Tibial nerve (tissue), 4 donors: ENCODE data around the gene KANTR. TPM values are rescaled to one million over a fixed set of nuclear protein-coding genes. Genes with fewer than 3 reads are reported as not detected.
"Not testable (repeated sequence)": the region's sequence is repeated elsewhere in the genome, so short reads cannot be mapped to it uniquely, and the experiment has no call there.

ENCODE experiments used
- DNase-seq, 2 donors: peaks; one replicate each; pipeline ENCODE4 v3.0.0-alpha.2; 2019; ENCODE audit warnings: low spot score in 2 of 2
- H3K27ac ChIP-seq, 4 donors: fragments of 200-600 bp; sonication (generic) in 3 of 4; one replicate each; pipeline ENCODE4 v1.5.1; 2017 to 2019; ENCODE audit warnings: mild to moderate bottlenecking in 1 of 4
- H3K27me3 ChIP-seq, 2 donors: fragments of 200-600 bp; sonication (generic) in 1 of 2; one replicate each; pipeline versions ENCODE4 v1.5.1 to v1.6.0; 2017 to 2019
- H3K36me3 ChIP-seq, 3 donors: fragments of 200-600 bp; sonication (generic); one replicate each; pipeline ENCODE4 v1.5.1; 2018 to 2019
- H3K4me1 ChIP-seq, 4 donors: fragments of 200-600 bp; sonication (generic) in 3 of 4; one replicate each; pipeline ENCODE4 v1.5.1; 2017 to 2019
- H3K4me3 ChIP-seq, 4 donors: fragments of 200-600 bp; sonication (generic) in 3 of 4; one replicate each; pipeline ENCODE4 v1.5.1; 2017 to 2019; ENCODE audit warnings: mild to moderate bottlenecking in 1 of 4, moderate library complexity in 1 of 4
- H3K9me3 ChIP-seq, 4 donors: fragments of 200-600 bp; sonication (generic) in 3 of 4; one replicate each; pipeline ENCODE4 v1.5.1; 2017 to 2019
- CTCF ChIP-seq, 5 experiments: fragments of 200-600 bp in 3 of 5; fragments of 450-650 bp in 2 of 5; sonication (generic) in 3 of 5; IDR thresholded peaks; one replicate each; pipeline ENCODE4 v1.5.1; 2016 to 2019; ENCODE audit warnings: antibody characterized with exemption in 5 of 5, mild to moderate bottlenecking in 3 of 5, moderate library complexity in 2 of 5
- EP300 ChIP-seq, 2 donors: sonication (generic); formaldehyde crosslinking; IDR thresholded peaks; one replicate each; pipeline ENCODE4 v1.6.1; 2017; ENCODE audit warnings: antibody characterized with exemption in 2 of 2, mild to moderate bottlenecking in 1 of 2
- POLR2A ChIP-seq, 2 donors: fragments of 450-650 bp; IDR thresholded peaks; one replicate each; pipeline ENCODE4 v1.6.1; 2017; ENCODE audit warnings: antibody characterized with exemption in 2 of 2, mild to moderate bottlenecking in 2 of 2, moderate library complexity in 2 of 2
- WGBS, 2 donors: methylation state at CpG; one replicate each; pipeline ENCODE4 v1.1.5; 2018; 5-methylcytosine and 5-hydroxymethylcytosine counted together
- small RNA-seq: library from RNA; depleted of rRNA; stranded (forward); fragments of <200 nt; gene quantifications from one replicate; pipeline ENCODE3, GENCODE V24; 2016
- total RNA-seq, 4 donors: library from RNA; depleted of rRNA; stranded (reverse); fragments of >200 nt; gene quantifications; one replicate each; pipeline ENCODE4 v1.1.0, GENCODE V29; 2016

The KANTR gene
- total RNA-seq, 4 donors from 2014 or later: 26.4 to 37.6 (median 32.2) TPM

- WGBS, 2 donors: 86 to 87% methylated on average over 11 of the region's 11 CpGs
- H3K4me3 ChIP-seq: no peak overlapping the region
- H3K27me3 ChIP-seq: no peaks in the 10 kb centered on the region
- H3K9me3 ChIP-seq: no peaks in the 10 kb centered on the region
- no peak for DNase-seq
- no peak for TF ChIP-seq POLR2A (IDR thresholded peaks at IDR 0.05)
- TF ChIP-seq EP300 (IDR thresholded peaks at IDR 0.05): no peak
- H3K36me3 ChIP-seq: no peaks in the 10 kb centered on the region
- no peaks in the 10 kb centered on the region for H3K4me1 ChIP-seq
- no peak overlapping the region for H3K27ac ChIP-seq
Measured at GRCh38 chrX:53159184-53159583, 65.2 kb downstream of the KANTR start.

GRCh38 chrX:53160297-53160983, 66.5 kb downstream of the KANTR start:
- no peak overlapping the region for H3K4me3 ChIP-seq
- TF ChIP-seq POLR2A (IDR thresholded peaks at IDR 0.05): no peak
- TF ChIP-seq EP300 (IDR thresholded peaks at IDR 0.05): no peak
- TF ChIP-seq CTCF (IDR thresholded peaks at IDR 0.05): no peak
- H3K4me1 ChIP-seq: no peaks in the 10 kb centered on the region
- H3K9me3 ChIP-seq: no peaks in the 10 kb centered on the region
- DNase-seq: no peak
- H3K36me3 ChIP-seq: no peaks in the 10 kb centered on the region
- no peaks in the 10 kb centered on the region for H3K27me3 ChIP-seq
- WGBS, 2 donors: 68 to 81% methylated on average over 6 of the region's 6 CpGs
- H3K27ac ChIP-seq: no peak overlapping the region

GRCh38 chrX:53163436-53163835, 69.5 kb downstream of the KANTR start:
- Histone ChIP-seq H3K27me3 (no peaks in the 10 kb centered on the region), H3K4me1 (no peaks in the 10 kb centered on the region), H3K36me3 (no peaks in the 10 kb centered on the region), H3K9me3 (no peaks in the 10 kb centered on the region), H3K4me3 (no peak overlapping the region), H3K27ac (no peak overlapping the region)
- DNase-seq: no peak
- WGBS, 2 donors: 74 to 82% methylated on average over 7 of the region's 7 CpGs
- TF ChIP-seq POLR2A (IDR thresholded peaks at IDR 0.05) (no peak), CTCF (IDR thresholded peaks at IDR 0.05) (no peak), EP300 (IDR thresholded peaks at IDR 0.05) (no peak)

- DNase-seq, H3K36me3 ChIP-seq, H3K9me3 ChIP-seq, H3K4me1 ChIP-seq, H3K27me3 ChIP-seq, H3K27ac ChIP-seq, H3K4me3 ChIP-seq: not testable (repeated sequence)
- 70 to 86% methylated on average over 5 to 6 of the region's 6 CpGs for WGBS, 2 donors
Measured at GRCh38 chrX:53164566-53164965, 70.6 kb downstream of the KANTR start.

GRCh38 chrX:53166103-53166502, 72.2 kb downstream of the KANTR start:
- Histone ChIP-seq H3K27ac (no peak overlapping the region), H3K27me3 (no peaks in the 10 kb centered on the region), H3K4me3 (no peak overlapping the region), H3K36me3 (no peaks in the 10 kb centered on the region), H3K9me3 (no peaks in the 10 kb centered on the region), H3K4me1 (no peaks in the 10 kb centered on the region)
- TF ChIP-seq CTCF (IDR thresholded peaks at IDR 0.05): no peak
- no peak for TF ChIP-seq EP300 (IDR thresholded peaks at IDR 0.05)
- TF ChIP-seq POLR2A (IDR thresholded peaks at IDR 0.05): no peak
- DNase-seq: no peak
- WGBS, 2 donors: 93 to 95% methylated on average over 3 of the region's 3 CpGs

GRCh38 chrX:53171356-53171755, 77.4 kb downstream of the KANTR start:
- H3K4me1 ChIP-seq: no peaks in the 10 kb centered on the region
- no peak overlapping the region for H3K27ac ChIP-seq
- WGBS, 2 donors: 96% methylated on average over 5 to 7 of the region's 7 CpGs
- no peaks in the 10 kb centered on the region for H3K27me3 ChIP-seq
- H3K9me3 ChIP-seq: peaks cover 0 to 3% (median 0%) of the 10 kb centered on the region in 4 donors
- no peak for DNase-seq
- H3K36me3 ChIP-seq: peaks cover 0 to 16% (median 0%) of the 10 kb centered on the region in 3 donors
- TF ChIP-seq EP300 (IDR thresholded peaks at IDR 0.05) (no peak), POLR2A (IDR thresholded peaks at IDR 0.05) (no peak), CTCF (IDR thresholded peaks at IDR 0.05) (no peak)
- no peak overlapping the region for H3K4me3 ChIP-seq

Small RNA genes lying within 50 kb of the gene (small RNA-seq; reads per million reads assigned to genes)
- gene AL139396.1 (not detected), gene AL591212.2 (not detected)

Other genes starting within 250 kb of the KANTR start
- not detected for gene XAGE3, start 226.1 kb upstream of the KANTR start, total RNA-seq
- 10 to 100 TPM; 50.7 to 80.8 (median 61.2) TPM for gene FAM156B, start 196.8 kb upstream of the KANTR start, total RNA-seq
- gene FAM156A, start 135.6 kb upstream of the KANTR start, total RNA-seq: 10 to 100 TPM; 14.9 to 89.4 (median 32.9) TPM
- gene GPR173, start 45.4 kb upstream of the KANTR start, total RNA-seq: 10 to 100 TPM in 1 of 4 donors, 1 to 10 TPM in 3; 5.4 to 11.0 (median 8.0) TPM
- 100 to 1,000 TPM; 142 to 210 (median 180) TPM for gene TSPYL2, start 11.8 kb upstream of the KANTR start, total RNA-seq
- 100 to 1,000 TPM in 2 of 4 donors, 10 to 100 TPM in 2; 56.8 to 127 (median 112) TPM for gene KDM5C, start 131.1 kb downstream of the KANTR start, total RNA-seq
- gene IQSEC2, start 187.4 kb downstream of the KANTR start, total RNA-seq: 10 to 100 TPM; 20.4 to 31.8 (median 28.0) TPM